Activated T-cell treated with anti-CD3 and anti-CD28 coated beads for 24 hours (primary cell): ENCODE measurements around the gene SKAP1.
A peak's percentile ranks its signal among the peaks of the same experiment; 100 is the strongest.

Experiments used
- DNase-seq: peaks from one replicate; pipeline ENCODE4 v3.0.0-alpha.2; 2020; ENCODE audit warnings: low read depth

The SKAP1 gene

DNA sequence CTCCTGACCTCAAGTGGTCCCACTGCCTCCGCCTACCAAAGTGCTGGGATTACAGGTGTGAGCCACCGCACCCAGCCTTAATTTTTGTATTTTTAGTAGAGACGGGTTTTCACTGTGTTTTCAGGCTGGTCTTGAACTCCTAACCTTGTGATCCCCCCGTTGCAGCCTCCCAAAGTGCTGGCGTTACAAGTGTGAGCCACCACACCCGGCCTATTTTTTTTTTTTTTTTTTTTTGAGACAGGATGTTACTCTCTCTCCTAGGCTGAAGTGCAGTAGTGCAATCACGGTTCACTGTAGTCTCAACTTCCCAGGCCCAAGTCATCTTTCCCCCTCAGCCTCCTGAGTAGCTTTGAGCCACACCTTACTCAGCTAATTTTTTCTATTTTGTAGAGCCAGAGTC lies 325.6 kb downstream of the SKAP1 start:
- DNase-seq = no peak

- DNase-seq = no peak
Measured at GRCh38 chr17:48102798-48103715, 327.0 kb downstream of the SKAP1 start.

GRCh38 chr17:48102043-48102750 lies 327.8 kb downstream of the SKAP1 start:
- DNase-seq = no peak

GRCh38 chr17:48101012-48101720 lies 328.8 kb downstream of the SKAP1 start, which contains the start of gene CBX1:
Gene CBX1 (minus strand): TSS chr17:48101478. CDS start chr17:48077004, 24,474 bp downstream.
- DNase-seq = peak; percentile 93

- no peak for DNase-seq
Measured at GRCh38 chr17:48100591-48101011, 329.4 kb downstream of the SKAP1 start.

GRCh38 chr17:48100160-48100559 lies 329.9 kb downstream of the SKAP1 start:
- DNase-seq = no peak

GRCh38 chr17:48095611-48096010 lies 334.4 kb downstream of the SKAP1 start:
- DNase-seq = no peak

- no peak for DNase-seq
Measured at GRCh38 chr17:48093341-48094045, 336.5 kb downstream of the SKAP1 start.

- no peak for DNase-seq
Measured at GRCh38 chr17:48084932-48085331, 345.1 kb downstream of the SKAP1 start.
